Pancreas (tissue), 10 donors: ENCODE results near the gene PARVA. TPM values are rescaled to one million over a fixed set of nuclear protein-coding genes. Genes with fewer than 3 reads are reported as not detected.

Source experiments
- ATAC-seq, 4 donors: fragments of 200-7000 bp; cut with Tn5 transposase; one replicate each; pipeline versions ENCODE4 v1.8.0 to v1.9.1; 2020; ENCODE audit warnings: mild to moderate bottlenecking in 4 of 4, moderate library complexity in 4 of 4
- DNase-seq, 6 donors: peaks; one replicate each; pipeline ENCODE4 v3.0.0-alpha.2; 2020
- FAIRE-seq: peaks from 2 replicates; lab custom pipeline; 2012; peaks lifted over from hg19 to GRCh38; lab: Jason Lieb, UNC
- H3K27ac ChIP-seq, 4 donors: fragments of 200-600 bp; sonication (generic); 1 replicate in 3 of 4; 2 replicates in 1 of 4; pipeline versions ENCODE4 v1.5.0 to v1.8.0; 2020
- H3K27me3 ChIP-seq, 4 donors: fragments of 200-600 bp; one replicate each; pipeline ENCODE4 v1.8.0; 2021
- H3K36me3 ChIP-seq, 3 donors: fragments of 200-600 bp; sonication (generic) in 1 of 3; one replicate each; pipeline versions ENCODE4 v1.5.0 to v1.8.0; 2020 to 2021
- H3K4me1 ChIP-seq, 3 donors: fragments of 200-600 bp; one replicate each; pipeline ENCODE4 v1.8.0; 2021
- H3K4me3 ChIP-seq, 4 donors: fragments of 200-600 bp; sonication (generic) in 2 of 4; one replicate each; pipeline versions ENCODE4 v1.5.0 to v1.8.0; 2020 to 2021
- H3K9me3 ChIP-seq, 4 donors: fragments of 200-600 bp; one replicate each; pipeline ENCODE4 v1.8.0; 2021
- WGBS, 2 donors: extraction: QIAGEN DNeasy Blood & Tissue Kit; methylation state at CpG; one replicate each; pipeline ENCODE4 v1.1.7; 2013; 5-methylcytosine and 5-hydroxymethylcytosine counted together
- intact Hi-C, 3 donors: fragments of 100-400 bp; cut with DNase I; formaldehyde crosslinking; loops; one replicate each; pipeline versions ENCODE4 v1.11.1 to v1.14.2; 2022
- polyA plus RNA-seq, 2 donors: library from polyadenylated mRNA; stranded (reverse); fragments of 200-250 nt; gene quantifications; one replicate each; pipeline ENCODE4 v1.2.3, GENCODE V29; 2013
- total RNA-seq, 6 donors: library from RNA; stranded (reverse); fragmentation: NEBNext Ultra II Directional in 4 of 6; extraction: Animal tissue kit (Norgen Biotek cat#: 25700) in 4 of 6; gene quantifications; one replicate each; pipeline versions ENCODE4 v1.2.1 to v1.2.4, GENCODE V29; 2021 to 2023
- TF ChIP-seq, protein P1 (sequence below), 4 donors: fragments of 200-600 bp; sonication (generic) in 3 of 4; IDR thresholded peaks; one replicate each; pipeline versions ENCODE4 v1.5.0 to v1.8.0; 2021; ENCODE audit warnings: antibody characterized with exemption in 4 of 4
- donor health status: healthy with polysubstance abuse.
- donor health status: DM: no; HTN: no; CAD: no; lungs with moderate emphysema.
- donor health status: DM: no; HTN: no; CAD: no.
- donor health status: control.
- donor health status: control.
- donor health status: Bipolar disorder and iron deficiency.
- donor health status: DM: yes; HTN: yes; CAD: no.
- donor health status: DM: no; HTN: no; CAD: no.
- donor health status: DM: no; HTN: no; CAD: no.
- donor health status: DM: yes; HTN: yes; CAD: no.

Gene PARVA
- total and polyA plus RNA-seq, 8 donors, result 12.4 to 61.9 (median 43.1) TPM

- FAIRE-seq (no peak), DNase-seq (no peak), ATAC-seq (no peak)
- H3K27me3 ChIP-seq, result no peaks in the 10 kb centered on the region
- H3K9me3 ChIP-seq, result no peaks in the 10 kb centered on the region
- intact Hi-C loops, result no loop called here
- TF ChIP-seq, protein P1, sequence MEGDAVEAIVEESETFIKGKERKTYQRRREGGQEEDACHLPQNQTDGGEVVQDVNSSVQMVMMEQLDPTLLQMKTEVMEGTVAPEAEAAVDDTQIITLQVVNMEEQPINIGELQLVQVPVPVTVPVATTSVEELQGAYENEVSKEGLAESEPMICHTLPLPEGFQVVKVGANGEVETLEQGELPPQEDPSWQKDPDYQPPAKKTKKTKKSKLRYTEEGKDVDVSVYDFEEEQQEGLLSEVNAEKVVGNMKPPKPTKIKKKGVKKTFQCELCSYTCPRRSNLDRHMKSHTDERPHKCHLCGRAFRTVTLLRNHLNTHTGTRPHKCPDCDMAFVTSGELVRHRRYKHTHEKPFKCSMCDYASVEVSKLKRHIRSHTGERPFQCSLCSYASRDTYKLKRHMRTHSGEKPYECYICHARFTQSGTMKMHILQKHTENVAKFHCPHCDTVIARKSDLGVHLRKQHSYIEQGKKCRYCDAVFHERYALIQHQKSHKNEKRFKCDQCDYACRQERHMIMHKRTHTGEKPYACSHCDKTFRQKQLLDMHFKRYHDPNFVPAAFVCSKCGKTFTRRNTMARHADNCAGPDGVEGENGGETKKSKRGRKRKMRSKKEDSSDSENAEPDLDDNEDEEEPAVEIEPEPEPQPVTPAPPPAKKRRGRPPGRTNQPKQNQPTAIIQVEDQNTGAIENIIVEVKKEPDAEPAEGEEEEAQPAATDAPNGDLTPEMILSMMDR (IDR thresholded peaks at IDR 0.05), result no peak
- no peaks in the 10 kb centered on the region for H3K36me3 ChIP-seq
- H3K27ac ChIP-seq, result no peak overlapping the region
- H3K4me3 ChIP-seq, result no peak overlapping the region
- peaks cover 0 to 12% (median 0%) of the 10 kb centered on the region in 3 donors for H3K4me1 ChIP-seq
Measured at GRCh38 chr11:12438291-12438690, 60.9 kb downstream of the PARVA start.

DNA sequence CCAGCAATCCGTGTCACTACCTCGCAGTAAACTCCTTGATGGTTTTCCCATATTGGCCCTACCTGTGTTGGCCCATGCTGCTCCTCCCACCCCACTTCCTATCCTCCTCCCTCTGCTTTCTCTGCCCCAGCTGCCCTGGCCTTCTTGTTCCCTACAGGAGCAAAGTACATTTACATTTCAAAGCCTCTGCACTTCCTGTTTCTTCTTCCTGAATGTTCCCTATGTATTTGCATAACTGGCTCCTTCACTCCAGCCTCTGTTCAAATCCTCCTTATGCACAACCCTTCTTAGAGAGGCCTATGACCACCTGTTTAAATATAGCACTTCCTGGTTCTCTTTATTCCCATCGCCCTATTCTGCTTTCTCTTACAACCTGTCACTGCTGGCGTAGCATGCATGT lies 62.2 kb downstream of the PARVA start:
- Histone ChIP-seq H3K4me3 (no peak overlapping the region), H3K4me1 (peaks cover 0 to 7% (median 0%) of the 10 kb centered on the region in 3 donors), H3K27ac (no peak overlapping the region), H3K27me3 (no peaks in the 10 kb centered on the region), H3K36me3 (no peaks in the 10 kb centered on the region), H3K9me3 (no peaks in the 10 kb centered on the region)
- intact Hi-C loops, result no loop called here
- no peak for DNase-seq
- no peak for FAIRE-seq
- ATAC-seq, result peak in 3 of 4 donors; percentile 34 to 49 (median 45)
- TF ChIP-seq, protein P1 (IDR thresholded peaks at IDR 0.05), result no peak
- WGBS, 2 donors, result 88 to 89% methylated on average over 4 of the region's 4 CpGs

DNA sequence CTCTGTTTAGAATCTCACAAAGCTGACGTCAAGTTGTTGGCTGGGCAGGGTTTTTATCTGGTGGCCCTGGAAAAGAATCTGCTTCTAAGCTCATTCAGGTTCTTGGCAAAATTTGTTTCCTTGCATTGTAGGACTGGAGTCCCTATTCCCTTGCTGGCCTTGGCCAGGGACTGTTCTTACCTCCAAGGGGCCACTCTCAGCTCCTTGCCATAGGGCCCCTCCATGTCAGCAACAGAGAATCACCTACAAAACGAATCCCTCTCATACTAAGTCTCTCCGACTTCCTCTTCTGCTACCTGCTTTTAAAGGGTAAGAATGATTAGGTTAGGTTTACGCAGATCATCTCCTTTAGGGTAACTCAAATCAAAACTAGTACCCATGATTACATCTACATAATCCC lies 63.2 kb downstream of the PARVA start:
- intact Hi-C loops, result no loop called here
- no peak for DNase-seq
- no peaks in the 10 kb centered on the region for H3K27me3 ChIP-seq
- H3K9me3 ChIP-seq, result no peaks in the 10 kb centered on the region
- FAIRE-seq, result no peak
- TF ChIP-seq, protein P1 (IDR thresholded peaks at IDR 0.05), result no peak
- no peaks in the 10 kb centered on the region for H3K36me3 ChIP-seq
- peaks cover 0 to 7% (median 0%) of the 10 kb centered on the region in 3 donors for H3K4me1 ChIP-seq
- H3K4me3 ChIP-seq, result no peak overlapping the region
- no peak overlapping the region for H3K27ac ChIP-seq
- WGBS, 2 donors, result 84% methylated on average over 4 of the region's 4 CpGs
- peak in 1 of 4 donors; percentile 43 for ATAC-seq

DNA sequence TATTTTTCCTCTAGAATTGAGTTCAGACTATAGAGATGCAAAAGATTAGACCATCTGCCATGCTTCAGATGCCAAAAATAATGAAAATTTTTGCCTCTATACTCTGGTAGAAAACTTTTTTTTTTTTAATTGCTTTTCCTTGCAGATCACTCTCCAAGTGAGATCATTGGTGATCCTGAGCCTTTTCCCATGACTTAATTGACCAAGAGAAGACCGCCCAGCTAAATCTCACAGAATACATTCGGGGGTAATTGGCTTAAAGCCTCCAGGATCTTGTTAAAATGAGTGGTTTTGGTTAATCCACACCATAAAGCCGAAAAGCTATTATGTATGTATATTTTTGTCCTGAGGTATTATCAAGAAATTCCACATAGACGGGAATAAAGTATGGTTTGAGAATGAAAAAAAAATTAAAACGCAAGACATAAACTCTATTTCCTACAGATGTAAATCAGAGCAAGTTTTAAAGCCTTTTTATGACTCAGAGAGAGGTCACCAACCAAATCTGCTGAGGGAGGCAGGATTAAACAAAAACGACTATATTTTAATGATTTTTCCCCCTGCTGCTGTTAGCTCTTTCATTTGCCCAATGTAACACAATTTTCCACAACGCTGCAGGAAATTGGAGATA lies 64.0 kb downstream of the PARVA start:
- FAIRE-seq (no peak), ATAC-seq (peak in 2 of 4 donors; percentile 12 to 25), DNase-seq (no peak)
- peaks cover 0 to 7% (median 0%) of the 10 kb centered on the region in 3 donors for H3K4me1 ChIP-seq
- no peaks in the 10 kb centered on the region for H3K36me3 ChIP-seq
- TF ChIP-seq, protein P1 (IDR thresholded peaks at IDR 0.05), result no peak
- H3K9me3 ChIP-seq, result no peaks in the 10 kb centered on the region
- H3K27ac ChIP-seq, result no peak overlapping the region
- 82 to 85% methylated on average over 7 of the region's 7 CpGs for WGBS, 2 donors
- no peaks in the 10 kb centered on the region for H3K27me3 ChIP-seq
- H3K4me3 ChIP-seq, result no peak overlapping the region
- intact Hi-C loops, result no loop called here

DNA sequence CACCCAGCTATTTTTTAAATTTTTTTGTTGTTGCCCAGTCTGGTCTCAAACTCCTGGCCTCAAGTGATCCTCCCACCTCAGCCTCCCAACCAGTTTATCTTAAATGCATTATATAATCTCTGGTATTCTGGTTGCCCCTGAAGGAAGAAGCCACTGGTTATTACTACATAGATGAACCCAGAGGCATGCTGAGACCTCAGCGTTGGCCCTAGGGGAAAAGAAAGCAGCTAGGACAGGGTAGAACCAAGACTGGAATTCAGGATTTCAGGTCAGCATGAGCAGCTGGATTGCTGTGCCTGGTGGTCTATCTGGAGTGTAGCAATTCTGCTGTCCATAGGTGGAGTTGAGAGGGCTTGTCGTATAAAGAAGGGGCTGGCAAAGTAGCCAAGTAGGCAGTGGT lies 67.2 kb downstream of the PARVA start:
- TF ChIP-seq, protein P1 (IDR thresholded peaks at IDR 0.05), result no peak
- intact Hi-C loops, result no loop called here
- Histone ChIP-seq H3K9me3 (no peaks in the 10 kb centered on the region), H3K27ac (no peak overlapping the region), H3K4me3 (no peak overlapping the region), H3K4me1 (peaks cover 0 to 3% (median 0%) of the 10 kb centered on the region in 3 donors), H3K36me3 (no peaks in the 10 kb centered on the region), H3K27me3 (no peaks in the 10 kb centered on the region)
- no peak for FAIRE-seq
- no peak for ATAC-seq
- DNase-seq, result no peak
- 71 to 78% methylated on average over 2 of the region's 2 CpGs for WGBS, 2 donors
